ENCODE measurements around the gene PTPRM.

- TF ChIP-seq CTCF (IDR thresholded peaks at IDR 0.05) = no peak
- TF ChIP-seq POLR2AphosphoS5 (IDR thresholded peaks at IDR 0.05) = no peak
Observed at GRCh38 chr18:7688580-7688979, 121.5 kb downstream of the PTPRM start.

All from gastroesophageal sphincter (tissue), 3 donors.